Psoas muscle (tissue), 8 donors: ENCODE measurements around the gene TUBG2. TPM values are rescaled to one million over a fixed set of nuclear protein-coding genes. Genes with fewer than 3 reads are reported as not detected.
"Not testable (repeated sequence)": the region's sequence is repeated elsewhere in the genome, so short reads cannot be mapped to it uniquely, and the experiment has no call there.

Source experiments
- ATAC-seq, 4 donors: fragments of 200-7000 bp; cut with Tn5 transposase; one replicate each; pipeline ENCODE4 v1.9.1; 2020; ENCODE audit warnings: moderate library complexity in 3 of 4, mild to moderate bottlenecking in 2 of 4
- DNase-seq, 2 donors: peaks; one replicate each; pipeline ENCODE4 v3.0.0-alpha.2; 2020
- H3K27ac ChIP-seq: fragments of 200-600 bp; one replicate; pipeline ENCODE4 v1.8.0; 2022
- H3K27me3 ChIP-seq, 3 donors: fragments of 200-600 bp in 1 of 3; one replicate each; pipeline versions ENCODE4 v1.6.1 to v1.8.0; 2013 to 2022; ENCODE audit warnings: low read length in 2 of 3, mild to moderate bottlenecking in 2 of 3, moderate library complexity in 1 of 3; ENCODE audit not compliant: insufficient read depth in 3 of 3
- H3K36me3 ChIP-seq, 2 donors: fragments of 200-600 bp in 1 of 2; one replicate each; pipeline versions ENCODE4 v1.6.1 to v1.8.0; 2013 to 2022; ENCODE audit warnings: low read depth in 1 of 2, mild to moderate bottlenecking in 1 of 2, moderate library complexity in 1 of 2; ENCODE audit not compliant: insufficient read depth in 1 of 2
- H3K4me1 ChIP-seq: fragments of 200-600 bp; one replicate; pipeline ENCODE4 v1.8.0; 2022
- H3K4me3 ChIP-seq: fragments of 200-600 bp; one replicate; pipeline ENCODE4 v1.8.0; 2022; ENCODE audit warnings: mild to moderate bottlenecking
- H3K9me3 ChIP-seq: fragments of 200-600 bp; one replicate; pipeline ENCODE4 v1.8.0; 2022
- whole genome bisulfite sequencing, 3 donors: extraction: QIAGEN DNeasy Blood & Tissue Kit; methylation state at CpG; one replicate each; pipeline versions ENCODE4 v1.1.6 to v1.1.7; 2013; 5-methylcytosine and 5-hydroxymethylcytosine counted together
- intact Hi-C, 2 donors: fragments of 100-400 bp; cut with DNase I; formaldehyde crosslinking; loops; one replicate each; pipeline versions ENCODE4 v1.11.0 to v1.14.2; 2022
- polyA plus RNA-seq, 3 donors: library from polyadenylated mRNA; stranded (reverse); fragments of 200-250 nt; gene quantifications; one replicate each; pipeline ENCODE4 v1.2.3, GENCODE V29; 2013
- total RNA-seq, 4 donors: library from RNA; stranded (reverse); fragmentation: NEBNext Ultra II Directional in 2 of 4; extraction: Animal tissue kit (Norgen Biotek cat#: 25700) in 2 of 4; gene quantifications; one replicate each; pipeline versions ENCODE4 v1.2.1 to v1.2.4, GENCODE V29; 2021 to 2023
- TF ChIP-seq, protein P1 (sequence below): fragments of 200-600 bp; IDR thresholded peaks from one replicate; pipeline ENCODE4 v1.8.0; 2022; ENCODE audit warnings: antibody characterized with exemption
- donor health status: healthy with polysubstance abuse.
- donor health status: DM: no; HTN: no; CAD: no; lungs with moderate emphysema.
- donor health status: Bipolar disorder and iron deficiency.
- donor health status: healthy.
- donor health status: DM: yes; HTN: yes; CAD: no.
- donor health status: DM: no; HTN: no; CAD: no.
- donor health status: DM: no; HTN: no; CAD: no.
- donor health status: DM: yes; HTN: yes; CAD: no.

The TUBG2 gene
- total and polyA plus RNA-seq, 7 donors, result 2.7 to 11.9 (median 4.9) TPM

DNA sequence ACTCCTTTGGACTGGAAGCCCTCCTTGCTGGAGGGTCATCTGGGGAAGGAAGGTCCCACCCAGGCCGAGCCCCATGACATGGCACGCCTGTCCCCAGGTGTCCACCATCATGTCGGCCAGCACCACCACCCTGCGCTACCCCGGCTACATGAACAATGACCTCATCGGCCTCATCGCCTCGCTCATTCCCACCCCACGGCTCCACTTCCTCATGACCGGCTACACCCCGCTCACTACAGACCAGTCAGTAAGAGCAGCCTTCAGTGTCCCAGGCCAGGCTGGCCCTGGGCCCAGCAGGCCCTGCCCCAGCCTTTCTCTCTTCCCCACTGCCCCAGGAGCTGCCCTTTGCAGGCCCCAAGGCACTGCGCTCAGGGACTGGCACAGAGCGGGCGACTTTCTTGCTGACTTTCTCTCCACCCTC lies 6.5 kb downstream of the TUBG2 start:
- WGBS, 3 donors, result 78 to 85% (median 82%) methylated on average over 11 to 14 of the region's 14 CpGs
- intact Hi-C loops, result loop anchor here in 1 of 2 donors (2.0 kb wide), 1 partner anchor 47 kb away; no protein-coding TSS in a partner anchor
- H3K4me3 ChIP-seq, result no peak overlapping the region
- H3K27me3 ChIP-seq, result no peaks in the 10 kb centered on the region
- no peak for ATAC-seq
- peaks cover 27% of the 10 kb centered on the region for H3K4me1 ChIP-seq
- TF ChIP-seq, protein P1, sequence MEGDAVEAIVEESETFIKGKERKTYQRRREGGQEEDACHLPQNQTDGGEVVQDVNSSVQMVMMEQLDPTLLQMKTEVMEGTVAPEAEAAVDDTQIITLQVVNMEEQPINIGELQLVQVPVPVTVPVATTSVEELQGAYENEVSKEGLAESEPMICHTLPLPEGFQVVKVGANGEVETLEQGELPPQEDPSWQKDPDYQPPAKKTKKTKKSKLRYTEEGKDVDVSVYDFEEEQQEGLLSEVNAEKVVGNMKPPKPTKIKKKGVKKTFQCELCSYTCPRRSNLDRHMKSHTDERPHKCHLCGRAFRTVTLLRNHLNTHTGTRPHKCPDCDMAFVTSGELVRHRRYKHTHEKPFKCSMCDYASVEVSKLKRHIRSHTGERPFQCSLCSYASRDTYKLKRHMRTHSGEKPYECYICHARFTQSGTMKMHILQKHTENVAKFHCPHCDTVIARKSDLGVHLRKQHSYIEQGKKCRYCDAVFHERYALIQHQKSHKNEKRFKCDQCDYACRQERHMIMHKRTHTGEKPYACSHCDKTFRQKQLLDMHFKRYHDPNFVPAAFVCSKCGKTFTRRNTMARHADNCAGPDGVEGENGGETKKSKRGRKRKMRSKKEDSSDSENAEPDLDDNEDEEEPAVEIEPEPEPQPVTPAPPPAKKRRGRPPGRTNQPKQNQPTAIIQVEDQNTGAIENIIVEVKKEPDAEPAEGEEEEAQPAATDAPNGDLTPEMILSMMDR, result no peak
- peak overlapping the region; percentile 73 for H3K27ac ChIP-seq
- no peak for DNase-seq
- peaks cover 0 to 76% of the 10 kb centered on the region in 2 donors for H3K36me3 ChIP-seq
- no peaks in the 10 kb centered on the region for H3K9me3 ChIP-seq

DNA sequence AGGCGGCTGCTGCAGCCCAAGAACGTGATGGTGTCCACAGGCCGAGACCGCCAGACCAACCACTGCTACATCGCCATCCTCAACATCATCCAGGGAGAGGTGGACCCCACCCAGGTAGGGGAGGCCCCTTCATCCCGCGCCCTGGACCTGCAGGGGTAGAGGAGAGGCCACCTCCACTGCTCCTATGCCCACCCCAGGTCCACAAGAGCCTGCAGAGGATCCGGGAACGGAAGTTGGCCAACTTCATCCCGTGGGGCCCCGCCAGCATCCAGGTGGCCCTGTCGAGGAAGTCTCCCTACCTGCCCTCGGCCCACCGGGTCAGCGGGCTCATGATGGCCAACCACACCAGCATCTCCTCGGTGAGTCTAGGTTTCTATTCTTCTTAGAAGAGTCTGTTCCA lies 7.0 kb downstream of the TUBG2 start:
- peaks cover 0 to 81% of the 10 kb centered on the region in 2 donors for H3K36me3 ChIP-seq
- H3K9me3 ChIP-seq, DNase-seq, ATAC-seq, H3K4me3 ChIP-seq, H3K27me3 ChIP-seq: not testable (repeated sequence)
- peak overlapping the region; percentile 73 for H3K27ac ChIP-seq
- intact Hi-C loops, result loop anchor here in 1 of 2 donors (2.0 kb wide), 1 partner anchor 47 kb away; no protein-coding TSS in a partner anchor
- 80 to 85% (median 80%) methylated on average over 8 to 13 of the region's 16 CpGs for WGBS, 3 donors
- H3K4me1 ChIP-seq, result peaks cover 31% of the 10 kb centered on the region

DNA sequence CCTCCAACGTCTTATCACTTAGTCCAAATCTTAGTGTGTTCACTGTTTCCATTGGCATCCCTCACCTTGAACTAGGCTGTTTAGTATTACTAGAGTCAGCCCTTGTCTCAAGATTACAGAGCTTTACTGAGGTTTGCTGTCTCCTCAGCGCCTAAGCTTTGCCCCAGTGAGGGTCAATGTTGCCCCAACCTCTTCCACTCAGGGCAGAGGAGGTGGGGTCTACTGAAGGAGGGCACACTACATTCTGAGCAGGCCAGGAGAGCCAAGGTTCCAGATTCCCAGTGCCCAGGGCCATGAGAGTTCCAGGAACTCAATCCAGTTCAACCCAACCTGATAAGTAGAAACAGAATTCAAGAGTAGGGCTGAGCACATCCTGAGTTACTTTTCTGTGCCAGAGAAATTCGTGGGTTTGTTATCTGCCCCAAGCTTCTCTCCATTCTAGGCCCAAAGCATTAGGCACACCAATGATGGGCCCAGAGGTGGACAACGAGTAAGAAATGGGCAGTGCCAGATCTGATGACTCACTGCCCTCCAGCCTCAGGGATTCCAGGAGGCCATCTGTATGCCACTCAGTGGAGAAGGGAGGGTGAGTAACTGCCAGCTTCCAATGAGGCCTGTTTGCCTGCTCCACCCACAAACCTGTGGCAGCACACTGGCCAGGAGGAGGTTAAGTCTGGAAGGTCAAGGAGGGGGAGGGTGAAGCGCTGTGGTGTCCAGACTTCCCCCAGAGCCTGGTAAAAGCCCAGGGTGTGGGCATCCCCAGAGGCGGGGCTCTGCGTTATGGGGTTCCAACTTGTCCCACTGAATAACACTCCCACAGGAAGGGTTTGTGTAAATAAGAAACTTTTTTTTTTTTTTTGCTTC lies 8.2 kb downstream of the TUBG2 start:
- TF ChIP-seq, protein P1, result no peak
- Histone ChIP-seq H3K27me3 (no peaks in the 10 kb centered on the region), H3K27ac (peak overlapping the region; percentile 73), H3K4me3 (no peak overlapping the region), H3K9me3 (no peaks in the 10 kb centered on the region), H3K36me3 (peaks cover 0 to 82% of the 10 kb centered on the region in 2 donors), H3K4me1 (peaks cover 31% of the 10 kb centered on the region)
- WGBS, 3 donors, result 25 to 35% (median 34%) methylated on average over 7 of the region's 7 CpGs
- intact Hi-C loops, result loop anchor here in 1 of 2 donors (2.0 kb wide), 1 partner anchor 49 kb away; no protein-coding TSS in a partner anchor
- ATAC-seq, result peak; percentile 87 to 89 (median 88)
- DNase-seq, result peak; percentile 70 to 84

DNA sequence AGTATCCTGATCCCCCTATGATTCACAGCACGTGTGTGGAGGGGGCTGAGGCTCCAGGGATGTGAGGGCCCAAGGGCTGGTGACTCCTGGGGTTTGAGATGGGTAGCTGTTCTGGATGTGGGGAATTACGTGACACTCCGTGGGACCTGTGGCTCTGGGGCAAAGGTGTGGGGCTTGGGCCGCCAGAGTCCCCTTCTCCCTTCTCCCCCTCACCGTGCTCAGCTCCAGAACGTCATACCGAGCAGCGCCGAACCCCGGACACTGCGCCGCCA lies 10.6 kb downstream of the TUBG2 start:
- Histone ChIP-seq H3K4me3 (no peak overlapping the region), H3K27ac (peak overlapping the region; percentile 73), H3K36me3 (peaks cover 0 to 76% of the 10 kb centered on the region in 2 donors), H3K27me3 (no peaks in the 10 kb centered on the region), H3K4me1 (peaks cover 52% of the 10 kb centered on the region), H3K9me3 (no peaks in the 10 kb centered on the region)
- TF ChIP-seq, protein P1, result no peak
- WGBS, 3 donors, result 75 to 90% (median 75%) methylated on average over 3 to 12 of the region's 12 CpGs
- DNase-seq (no peak), ATAC-seq (no peak)
- intact Hi-C loops, result no loop called here

DNA sequence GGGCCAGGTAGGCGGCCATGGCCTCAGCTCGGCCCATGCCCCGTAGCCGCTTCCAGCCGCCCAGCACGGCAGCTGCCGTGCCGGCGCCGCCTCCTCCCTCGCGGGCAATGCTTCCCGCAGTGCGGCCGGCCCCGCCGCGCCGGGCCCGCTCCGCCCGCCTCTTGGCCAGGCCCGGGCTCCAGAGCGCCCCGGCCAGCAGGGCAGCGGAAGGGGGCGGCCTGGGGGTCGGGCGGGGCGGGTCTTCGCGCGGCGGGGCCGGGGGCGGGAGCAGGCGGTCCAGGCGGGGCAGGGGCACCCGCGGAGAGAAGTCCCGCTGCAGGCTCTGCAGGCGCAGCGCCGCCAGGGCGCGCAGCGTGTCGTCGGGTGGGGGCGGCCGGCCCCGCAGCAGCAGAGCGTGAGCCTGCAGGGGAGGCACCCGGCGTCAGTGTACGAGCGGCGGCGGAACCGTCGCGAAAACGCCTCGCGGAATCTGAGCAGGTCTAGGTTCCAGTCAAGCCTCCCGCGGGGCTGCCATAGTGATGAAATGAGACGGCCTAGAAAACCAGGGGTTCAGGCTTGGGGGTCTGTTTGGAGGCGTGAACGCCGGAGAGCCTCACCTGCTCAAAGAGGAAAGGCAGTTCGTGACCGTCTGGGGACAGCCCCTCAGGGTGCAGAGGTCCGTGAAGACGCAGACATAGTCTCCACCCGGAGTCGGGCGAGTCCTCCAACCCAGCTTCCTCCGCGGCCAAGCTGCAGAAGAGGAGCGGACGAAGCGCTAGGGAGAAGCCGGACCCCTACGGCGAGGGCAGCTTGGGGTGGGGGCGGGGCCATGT lies 11.1 kb downstream of the TUBG2 start:
- peak in 1 of 2 donors; percentile 51 for DNase-seq
- intact Hi-C loops, result loop anchor here (5.0 to 10.0 kb wide), 2 partner anchors 48 to 355 kb away; no protein-coding TSS in a partner anchor
- H3K36me3 ChIP-seq, result peaks cover 0 to 71% of the 10 kb centered on the region in 2 donors

More for the DNA sequence above, 11.1 kb downstream of the TUBG2 start:
- Histone ChIP-seq H3K9me3 (no peaks in the 10 kb centered on the region), H3K27ac (peak overlapping the region; percentile 73), H3K4me3 (peak overlapping the region; percentile 22), H3K27me3 (no peaks in the 10 kb centered on the region), H3K4me1 (peaks cover 54% of the 10 kb centered on the region)
- no peak for ATAC-seq
- WGBS, 3 donors, result 67 to 74% (median 73%) methylated on average over 75 to 82 of the region's 87 CpGs
- TF ChIP-seq, protein P1, result no peak
